NCI-H1694 treated with DMSO at 0.1 percent for 48 hours (cell line): ENCODE data around the gene ELOVL5.

Experiments used
- DNase-seq: peaks from one replicate; lab custom pipeline; 2025; lab: John Stamatoyannopoulos, UW

The ELOVL5 gene

GRCh38 chr6:53239526-53239925 lies 109.2 kb downstream of the ELOVL5 start:
- no peak for DNase-seq

GRCh38 chr6:53238311-53238710 lies 110.4 kb downstream of the ELOVL5 start:
- no peak for DNase-seq

GRCh38 chr6:53236241-53236640 lies 112.5 kb downstream of the ELOVL5 start:
- no peak for DNase-seq

GRCh38 chr6:53235508-53235907 lies 113.2 kb downstream of the ELOVL5 start:
- no peak for DNase-seq

- no peak for DNase-seq
These were observed 115.4 kb downstream of the ELOVL5 start for GRCh38 chr6:53233309-53233708.

- DNase-seq = no peak
These were observed 117.8 kb downstream of the ELOVL5 start for GRCh38 chr6:53230775-53231467.

GRCh38 chr6:53227847-53228246 lies 120.9 kb downstream of the ELOVL5 start:
- DNase-seq = no peak

GRCh38 chr6:53220605-53221004 lies 128.1 kb downstream of the ELOVL5 start:
- DNase-seq = no peak
